Astrocyte (in vitro differentiated cells and primary cell): ENCODE measurements around the gene TYK2. TPM values are rescaled to one million over a fixed set of nuclear protein-coding genes. Genes with fewer than 3 reads are reported as not detected.

Experiments
- DNase-seq: peaks from one replicate; pipeline ENCODE4 v3.0.0-alpha.2; 2010; ENCODE audit warnings: low read depth
- FAIRE-seq: peaks from 2 replicates; lab custom pipeline; 2011; peaks lifted over from hg19 to GRCh38; lab: Jason Lieb, UNC
- H2AFZ ChIP-seq: 2 replicates; pipeline ENCODE4 v1.6.0; 2012; ENCODE audit warnings: low read depth, low read length, inconsistent platforms
- H3K27ac ChIP-seq: 2 replicates; pipeline ENCODE4 v1.5.1; 2011; ENCODE audit warnings: low read depth, low read length, inconsistent platforms
- H3K27me3 ChIP-seq: 2 replicates; pipeline ENCODE4 v1.6.0; 2011; ENCODE audit warnings: low read length, inconsistent platforms; ENCODE audit not compliant: insufficient read depth
- H3K36me3 ChIP-seq: 2 replicates; pipeline ENCODE4 v1.5.1; 2011; ENCODE audit warnings: low read length, inconsistent platforms; ENCODE audit not compliant: insufficient read depth
- H3K4me1 ChIP-seq: 2 replicates; pipeline ENCODE4 v1.5.1; 2011; ENCODE audit warnings: low read length, inconsistent platforms; ENCODE audit not compliant: insufficient read depth
- H3K4me2 ChIP-seq: 2 replicates; pipeline ENCODE4 v1.6.0; 2012; ENCODE audit warnings: low read length, inconsistent platforms
- H3K4me3 ChIP-seq: 2 replicates; pipeline ENCODE4 v1.5.1; 2011; ENCODE audit warnings: low read depth, mild to moderate bottlenecking, low read length, inconsistent platforms; ENCODE audit not compliant: insufficient read depth
- H3K79me2 ChIP-seq: 2 replicates; pipeline ENCODE4 v1.6.0; 2012; ENCODE audit warnings: mild to moderate bottlenecking, low read length, inconsistent platforms; ENCODE audit not compliant: insufficient read depth
- H3K9ac ChIP-seq: 2 replicates; pipeline ENCODE4 v1.6.0; 2012; ENCODE audit warnings: mild to moderate bottlenecking, low read length, inconsistent platforms
- H3K9me3 ChIP-seq: 2 replicates; pipeline ENCODE4 v1.5.1; 2012; ENCODE audit warnings: low read depth, mild to moderate bottlenecking, low read length, inconsistent platforms; ENCODE audit not compliant: insufficient read depth
- H4K20me1 ChIP-seq: 2 replicates; pipeline ENCODE4 v1.6.0; 2012; ENCODE audit warnings: low read length, inconsistent platforms; ENCODE audit not compliant: insufficient read depth
- H3K27ac Mint-ChIP-seq: one replicate; pipeline ENCODE4 v1.8.0; 2021; ENCODE audit warnings: mild to moderate bottlenecking, mixed read lengths; ENCODE audit not compliant: unreplicated experiment
- H3K27me3 Mint-ChIP-seq: one replicate; pipeline ENCODE4 v1.8.0; 2021; ENCODE audit warnings: low read depth, mixed read lengths; ENCODE audit not compliant: unreplicated experiment
- H3K36me3 Mint-ChIP-seq: one replicate; pipeline ENCODE4 v1.8.0; 2021; ENCODE audit warnings: low read depth, mixed read lengths; ENCODE audit not compliant: unreplicated experiment
- H3K4me1 Mint-ChIP-seq: one replicate; pipeline ENCODE4 v1.8.0; 2021; ENCODE audit warnings: low read depth, mixed read lengths; ENCODE audit not compliant: unreplicated experiment
- H3K4me3 Mint-ChIP-seq: one replicate; pipeline ENCODE4 v1.8.0; 2021; ENCODE audit warnings: mild to moderate bottlenecking, moderate library complexity, mixed read lengths; ENCODE audit not compliant: unreplicated experiment
- H3K9me3 Mint-ChIP-seq: one replicate; pipeline ENCODE4 v1.8.0; 2021; ENCODE audit warnings: mild to moderate bottlenecking, mixed read lengths; ENCODE audit not compliant: unreplicated experiment
- EZH2 ChIP-seq: IDR thresholded peaks from 2 replicates; pipeline ENCODE4 v1.6.1; 2012; ENCODE audit warnings: mild to moderate bottlenecking, low read length, inconsistent platforms; ENCODE audit not compliant: insufficient read depth
- total RNA-seq: library from RNA; stranded (reverse); gene quantifications from 2 replicates; pipeline ENCODE4 v1.2.1, GENCODE V29; 2021
- TF ChIP-seq, protein P1 (sequence below): IDR thresholded peaks from 2 replicates; pipeline ENCODE4 v1.5.1; 2011; ENCODE audit warnings: low read depth, mild to moderate bottlenecking, inconsistent platforms, low read length, moderate library complexity; ENCODE audit not compliant: insufficient read depth

TYK2 gene
- total RNA-seq, 1 donor from 2014 or later, result 76.5 TPM

DNA sequence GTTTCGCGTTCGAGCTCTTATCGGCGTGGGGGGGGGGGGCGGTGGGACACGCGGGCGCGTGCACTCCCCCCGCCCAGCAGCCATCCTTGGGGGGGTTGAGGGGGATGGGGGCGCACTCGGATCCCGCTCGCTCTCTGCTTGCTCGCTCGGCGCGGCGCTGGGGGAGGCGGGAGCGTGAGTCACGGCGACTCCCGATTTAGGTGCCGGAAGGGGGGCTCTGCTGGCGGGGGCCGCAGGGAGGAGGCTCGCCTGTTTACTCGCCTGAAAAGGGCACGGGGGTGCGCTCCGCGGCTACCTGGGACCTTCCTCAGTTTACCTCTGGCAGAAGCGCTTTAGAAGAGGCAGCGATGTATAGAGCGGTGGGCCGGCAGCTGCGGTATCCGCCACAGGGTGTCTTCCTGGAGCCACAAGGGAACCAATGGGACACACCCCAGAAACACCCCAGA is 38.9 kb upstream of the TYK2 start:
- no peak for FAIRE-seq
- Mint-ChIP-seq H3K36me3 (no peaks in the 10 kb centered on the region), H3K4me1 (peaks cover 18% of the 10 kb centered on the region), H3K9me3 (peaks cover 2% of the 10 kb centered on the region), H3K4me3 (peak overlapping the region; percentile 88), H3K27me3 (peaks cover 36% of the 10 kb centered on the region), H3K27ac (peak overlapping the region; percentile 75)
- H3K27me3 ChIP-seq, result peaks cover 22% of the 10 kb centered on the region
- DNase-seq, result no peak
- H3K79me2 ChIP-seq, result no peaks in the 10 kb centered on the region
- peak overlapping the region; percentile 55 for H3K4me3 ChIP-seq
- H4K20me1 ChIP-seq, result peaks cover 31% of the 10 kb centered on the region
- H3K27ac ChIP-seq, result no peak overlapping the region
- H2AFZ ChIP-seq, result peak overlapping the region; percentile 59
- no peaks in the 10 kb centered on the region for H3K36me3 ChIP-seq
- H3K9ac ChIP-seq, result peak overlapping the region; percentile 42
- peak overlapping the region; percentile 90 for H3K4me2 ChIP-seq
- TF ChIP-seq, protein P1, sequence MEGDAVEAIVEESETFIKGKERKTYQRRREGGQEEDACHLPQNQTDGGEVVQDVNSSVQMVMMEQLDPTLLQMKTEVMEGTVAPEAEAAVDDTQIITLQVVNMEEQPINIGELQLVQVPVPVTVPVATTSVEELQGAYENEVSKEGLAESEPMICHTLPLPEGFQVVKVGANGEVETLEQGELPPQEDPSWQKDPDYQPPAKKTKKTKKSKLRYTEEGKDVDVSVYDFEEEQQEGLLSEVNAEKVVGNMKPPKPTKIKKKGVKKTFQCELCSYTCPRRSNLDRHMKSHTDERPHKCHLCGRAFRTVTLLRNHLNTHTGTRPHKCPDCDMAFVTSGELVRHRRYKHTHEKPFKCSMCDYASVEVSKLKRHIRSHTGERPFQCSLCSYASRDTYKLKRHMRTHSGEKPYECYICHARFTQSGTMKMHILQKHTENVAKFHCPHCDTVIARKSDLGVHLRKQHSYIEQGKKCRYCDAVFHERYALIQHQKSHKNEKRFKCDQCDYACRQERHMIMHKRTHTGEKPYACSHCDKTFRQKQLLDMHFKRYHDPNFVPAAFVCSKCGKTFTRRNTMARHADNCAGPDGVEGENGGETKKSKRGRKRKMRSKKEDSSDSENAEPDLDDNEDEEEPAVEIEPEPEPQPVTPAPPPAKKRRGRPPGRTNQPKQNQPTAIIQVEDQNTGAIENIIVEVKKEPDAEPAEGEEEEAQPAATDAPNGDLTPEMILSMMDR, result no peak
- TF ChIP-seq EZH2, result peak; percentile 72
- H3K4me1 ChIP-seq, result peaks cover 45% of the 10 kb centered on the region
- peaks cover 3% of the 10 kb centered on the region for H3K9me3 ChIP-seq

DNA sequence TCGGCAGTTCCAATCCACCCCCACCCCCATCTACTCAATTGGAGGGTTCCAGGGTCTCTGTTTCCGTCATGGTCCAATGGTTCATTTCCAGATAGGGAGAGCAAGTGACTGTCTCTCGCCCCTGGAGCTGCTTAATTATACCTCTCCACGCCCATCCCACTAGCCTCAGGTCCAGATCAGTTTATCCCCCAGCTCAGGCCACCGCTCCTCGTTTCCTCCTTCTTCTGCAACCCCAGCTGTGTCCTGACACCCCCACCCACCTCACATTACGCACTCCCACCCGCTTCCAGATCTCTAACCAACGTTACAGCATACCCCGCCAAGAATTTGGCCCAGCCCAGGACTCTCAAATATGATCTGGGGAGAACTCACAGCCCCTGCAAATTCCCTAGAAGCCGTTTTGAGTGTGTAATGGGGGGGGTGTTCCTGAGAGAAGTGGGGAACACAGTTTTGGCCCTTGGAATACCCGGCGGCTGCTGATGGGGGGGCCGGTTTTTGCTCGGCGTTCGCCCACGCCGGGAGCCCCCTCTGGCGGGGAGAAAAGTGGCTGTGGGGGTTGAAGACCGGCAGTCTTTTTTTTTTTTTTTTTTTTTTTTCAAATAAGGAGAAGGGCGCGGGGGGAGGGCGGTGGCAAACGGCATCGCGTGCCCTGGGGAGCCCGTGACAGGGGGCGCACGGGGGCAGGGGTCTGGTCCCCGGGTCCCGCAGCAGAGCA is 38.3 kb upstream of the TYK2 start:
- FAIRE-seq (no peak), DNase-seq (no peak)
- H3K36me3 ChIP-seq, result no peaks in the 10 kb centered on the region
- peak overlapping the region; percentile 90 for H3K4me2 ChIP-seq
- no peaks in the 10 kb centered on the region for H3K36me3 Mint-ChIP-seq
- peak overlapping the region; percentile 28 for H3K4me3 ChIP-seq
- peaks cover 2% of the 10 kb centered on the region for H3K9me3 Mint-ChIP-seq
- peaks cover 39% of the 10 kb centered on the region for H3K4me1 ChIP-seq
- H3K27ac ChIP-seq, result no peak overlapping the region
- no peaks in the 10 kb centered on the region for H3K79me2 ChIP-seq
- H3K4me3 Mint-ChIP-seq, result peak overlapping the region; percentile 79
- H3K9ac ChIP-seq, result peak overlapping the region; percentile 37
- peaks cover 36% of the 10 kb centered on the region for H3K27me3 Mint-ChIP-seq
- peak overlapping the region; percentile 85 for H3K27ac Mint-ChIP-seq
- H3K4me1 Mint-ChIP-seq, result peaks cover 18% of the 10 kb centered on the region
- peaks cover 22% of the 10 kb centered on the region for H3K27me3 ChIP-seq
- H2AFZ ChIP-seq, result no peak overlapping the region
- TF ChIP-seq, protein P1, result no peak
- TF ChIP-seq EZH2, result peak; percentile 24
- H4K20me1 ChIP-seq, result peaks cover 31% of the 10 kb centered on the region
- H3K9me3 ChIP-seq, result peaks cover 3% of the 10 kb centered on the region

DNA sequence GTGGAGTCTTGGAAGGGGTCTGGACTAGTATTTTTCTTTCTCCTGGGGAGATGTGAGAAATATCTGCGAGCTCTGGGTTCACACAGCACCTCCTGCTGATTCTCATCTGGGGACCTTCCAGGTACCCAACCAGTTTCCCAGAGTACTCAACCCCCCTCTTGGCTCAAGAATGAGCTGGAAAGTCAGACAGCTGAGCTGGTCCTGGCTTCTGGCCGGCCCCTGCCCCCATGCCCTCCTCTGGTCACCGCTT is 37.8 kb upstream of the TYK2 start:
- H3K4me1 Mint-ChIP-seq, result peaks cover 18% of the 10 kb centered on the region
- H3K4me3 ChIP-seq, result peak overlapping the region; percentile 28
- peaks cover 31% of the 10 kb centered on the region for H3K27me3 Mint-ChIP-seq
- peaks cover 39% of the 10 kb centered on the region for H3K4me1 ChIP-seq
- no peak for DNase-seq
- H3K79me2 ChIP-seq, result no peaks in the 10 kb centered on the region
- H3K36me3 Mint-ChIP-seq, result no peaks in the 10 kb centered on the region
- peak overlapping the region; percentile 37 for H3K9ac ChIP-seq
- H3K27ac Mint-ChIP-seq, result peak overlapping the region; percentile 85
- no peak for TF ChIP-seq EZH2
- TF ChIP-seq, protein P1, result no peak
- H2AFZ ChIP-seq, result no peak overlapping the region
- H3K4me3 Mint-ChIP-seq, result peak overlapping the region; percentile 79
- H4K20me1 ChIP-seq, result peaks cover 31% of the 10 kb centered on the region
- no peak overlapping the region for H3K27ac ChIP-seq
- H3K9me3 Mint-ChIP-seq, result peaks cover 2% of the 10 kb centered on the region
- FAIRE-seq, result no peak
- H3K27me3 ChIP-seq, result peaks cover 22% of the 10 kb centered on the region
- H3K4me2 ChIP-seq, result peak overlapping the region; percentile 90
- no peaks in the 10 kb centered on the region for H3K36me3 ChIP-seq
- peaks cover 3% of the 10 kb centered on the region for H3K9me3 ChIP-seq
